CD14-positive monocyte (primary cell): ENCODE data around the gene TNFAIP8L2. TPM values are rescaled to one million over a fixed set of nuclear protein-coding genes. Genes with fewer than 3 reads are reported as not detected.

Experiments used
- DNase-seq, 3 donors: peaks; one replicate each; pipeline ENCODE4 v3.0.0-alpha.2; 2011 to 2022
- H2AFZ ChIP-seq: 2 replicates; pipeline ENCODE4 v1.6.0; 2012; ENCODE audit warnings: mild to moderate bottlenecking, low read depth, low read length, inconsistent platforms; ENCODE audit not compliant: insufficient read depth, poor library complexity, severe bottlenecking
- H3K27ac ChIP-seq, 2 donors: 1 replicate in 1 of 2; 2 replicates in 1 of 2; pipeline ENCODE4 v1.5.1; 2012 to 2013; ENCODE audit warnings: low read length in 2 of 2, control low read depth in 1 of 2, inconsistent platforms in 1 of 2, low read depth in 1 of 2, mild to moderate bottlenecking in 1 of 2
- H3K27me3 ChIP-seq, 2 donors: one replicate each; pipeline versions ENCODE4 v1.6.0 to v1.6.1; 2011 to 2013; ENCODE audit warnings: low read length in 2 of 2; ENCODE audit not compliant: control insufficient read depth in 2 of 2, insufficient read depth in 2 of 2
- H3K36me3 ChIP-seq, 2 donors: replicated peaks in 1 of 2; 1 replicate in 1 of 2; 2 replicates in 1 of 2; pipeline versions ENCODE4 v1.5.1 to v1.6.1; 2012 to 2013; ENCODE audit warnings: low read length in 2 of 2, control low read depth in 1 of 2, inconsistent platforms in 1 of 2, mild to moderate bottlenecking in 1 of 2; ENCODE audit not compliant: insufficient read depth in 2 of 2, control insufficient read depth in 1 of 2
- H3K4me1 ChIP-seq, 2 donors: 1 replicate in 1 of 2; 2 replicates in 1 of 2; pipeline versions ENCODE4 v1.5.1 to v1.6.1; 2012 to 2013; ENCODE audit warnings: low read length in 2 of 2, control low read depth in 1 of 2, inconsistent platforms in 1 of 2, mild to moderate bottlenecking in 1 of 2, moderate library complexity in 1 of 2; ENCODE audit not compliant: insufficient read depth in 2 of 2, control insufficient read depth in 1 of 2
- H3K4me2 ChIP-seq: replicated peaks from 2 replicates; pipeline ENCODE3; 2012; ENCODE audit warnings: low read length, moderate library complexity, mild to moderate bottlenecking; ENCODE audit not compliant: poor library complexity, severe bottlenecking; ENCODE audit errors: extremely low read depth
- H3K4me3 ChIP-seq, 3 experiments: fragments of 200-600 bp in 1 of 3; sonication (generic) in 1 of 3; replicated peaks in 1 of 3; 1 replicate in 2 of 3; 2 replicates in 1 of 3; pipeline ENCODE4 v1.5.1; 2011 to 2013; ENCODE audit warnings: low read length in 3 of 3, mild to moderate bottlenecking in 3 of 3, control low read depth in 2 of 3, low read depth in 2 of 3, inconsistent platforms in 1 of 3, moderate library complexity in 1 of 3
- H3K79me2 ChIP-seq: 2 replicates; pipeline ENCODE4 v1.6.0; 2012; ENCODE audit warnings: mild to moderate bottlenecking, control low read depth, inconsistent platforms, low read length, moderate library complexity; ENCODE audit not compliant: insufficient read depth
- H3K9ac ChIP-seq: 2 replicates; pipeline ENCODE4 v1.6.0; 2017; ENCODE audit warnings: low read length, mild to moderate bottlenecking; ENCODE audit not compliant: insufficient read depth, poor library complexity, severe bottlenecking
- H3K9me3 ChIP-seq, 2 donors: replicated peaks in 1 of 2; 1 replicate in 1 of 2; 2 replicates in 1 of 2; pipeline versions ENCODE4 v1.5.1 to v1.6.1; 2012 to 2013; ENCODE audit warnings: low read length in 2 of 2, control low read depth in 1 of 2; ENCODE audit not compliant: control insufficient read depth in 1 of 2, insufficient read depth in 1 of 2
- H4K20me1 ChIP-seq: 2 replicates; pipeline ENCODE4 v1.6.0; 2012; ENCODE audit warnings: mild to moderate bottlenecking, low read length, control low read depth, moderate library complexity; ENCODE audit not compliant: insufficient read depth
- H3K27ac Mint-ChIP-seq, 7 donors: one replicate each; pipeline ENCODE4 v1.8.0; 2020; ENCODE audit warnings: mild to moderate bottlenecking in 7 of 7, mixed read lengths in 7 of 7, moderate library complexity in 6 of 7, inconsistent platforms in 2 of 7
- H3K27me3 Mint-ChIP-seq, 3 donors: one replicate each; pipeline ENCODE4 v1.8.0; 2021 to 2022; ENCODE audit warnings: low read depth in 3 of 3, mild to moderate bottlenecking in 3 of 3, mixed read lengths in 3 of 3, moderate library complexity in 3 of 3, inconsistent platforms in 1 of 3
- H3K36me3 Mint-ChIP-seq, 2 donors: one replicate each; pipeline ENCODE4 v1.8.0; 2020; ENCODE audit warnings: mixed read lengths in 2 of 2, inconsistent platforms in 1 of 2, mild to moderate bottlenecking in 1 of 2
- H3K4me1 Mint-ChIP-seq: one replicate; pipeline ENCODE4 v1.8.0; 2020; ENCODE audit warnings: mild to moderate bottlenecking, mixed read lengths
- H3K4me3 Mint-ChIP-seq, 2 donors: one replicate each; pipeline ENCODE4 v1.8.0; 2020; ENCODE audit warnings: mild to moderate bottlenecking in 2 of 2, mixed read lengths in 2 of 2, moderate library complexity in 1 of 2
- H3K9me3 Mint-ChIP-seq, 7 donors: one replicate each; pipeline ENCODE4 v1.8.0; 2020 to 2022; ENCODE audit warnings: mixed read lengths in 7 of 7, mild to moderate bottlenecking in 6 of 7, moderate library complexity in 6 of 7, inconsistent platforms in 2 of 7
- CTCF ChIP-seq: fragments of 200-600 bp; IDR thresholded peaks from one replicate; pipeline ENCODE4 v1.8.0; 2022; ENCODE audit warnings: antibody characterized with exemption, mild to moderate bottlenecking
- WGBS: methylation state at CpG from one replicate; pipeline ENCODE4 v1.1.5; 2013; ENCODE audit warnings: missing lambda C conversion rate; ENCODE audit not compliant: insufficient coverage; 5-methylcytosine and 5-hydroxymethylcytosine counted together
- intact Hi-C, 2 donors: fragments of 100-400 bp; cut with micrococcal nuclease; formaldehyde crosslinking; loops; one replicate each; pipeline versions ENCODE4 v1.15.0 to v1.15.1; 2023
- polyA plus RNA-seq, 3 donors: library from polyadenylated mRNA; depleted of rRNA in 1 of 3; unstranded in 2 of 3; stranded (reverse) in 1 of 3; fragments of 300-500 nt in 2 of 3; fragments of >200 nt in 1 of 3; fragmentation: Illumina TruSeq in 2 of 3; gene quantifications; 1 replicate in 2 of 3; 2 replicates in 1 of 3; pipeline ENCODE4 v1.2.3, GENCODE V29; 2012 to 2021

The TNFAIP8L2 gene
- polyA plus RNA-seq, 3 donors, result 50.3 to 104 (median 103) TPM

- DNase-seq, result peak in 2 of 3 donors; percentile 59 to 79
- intact Hi-C loops, result loop anchor here in 1 of 2 donors (5.0 kb wide), 2 partner anchors 132 to 397 kb away; no protein-coding TSS in a partner anchor
- Histone ChIP-seq H3K4me3 (peak overlapping the region; percentile 2 to 91 (median 74)), H3K27me3 (no peaks in the 10 kb centered on the region), H3K27ac (peak overlapping the region; percentile 60 to 79), H3K9ac (peak overlapping the region; percentile 39), H3K4me2 (peak overlapping the region; percentile 88), H3K9me3 (no peaks in the 10 kb centered on the region), H4K20me1 (peaks cover 78% of the 10 kb centered on the region), H2AFZ (no peak overlapping the region), H3K36me3 (peaks cover 22 to 53% of the 10 kb centered on the region in 2 donors), H3K4me1 (peaks cover 54 to 65% of the 10 kb centered on the region in 2 donors), H3K79me2 (peaks cover 69% of the 10 kb centered on the region)
- H3K27me3 Mint-ChIP-seq, result peaks cover 0 to 6% (median 0%) of the 10 kb centered on the region in 3 donors
- H3K4me1 Mint-ChIP-seq, result peaks cover 65% of the 10 kb centered on the region
- peak overlapping the region; percentile 86 to 96 (median 92) for H3K27ac Mint-ChIP-seq
- no peak for TF ChIP-seq CTCF
- peaks cover 40 to 55% of the 10 kb centered on the region in 2 donors for H3K36me3 Mint-ChIP-seq
- peak overlapping the region; percentile 80 to 98 for H3K4me3 Mint-ChIP-seq
- H3K9me3 Mint-ChIP-seq, result no peaks in the 10 kb centered on the region
These were observed 2.9 kb downstream of the TNFAIP8L2 start for GRCh38 chr1:151159373-151159772.

GRCh38 chr1:151164732-151165280 is 8.4 kb downstream of the TNFAIP8L2 start:
- Histone ChIP-seq H3K9me3 (no peaks in the 10 kb centered on the region), H3K27ac (peak overlapping the region in 1 of 2 donors; percentile 37), H2AFZ (no peak overlapping the region), H3K79me2 (peaks cover 51% of the 10 kb centered on the region), H4K20me1 (peaks cover 58% of the 10 kb centered on the region), H3K36me3 (peaks cover 42 to 71% of the 10 kb centered on the region in 2 donors), H3K9ac (no peak overlapping the region), H3K4me1 (peaks cover 39 to 42% of the 10 kb centered on the region in 2 donors), H3K27me3 (no peaks in the 10 kb centered on the region), H3K4me2 (peak overlapping the region; percentile 96), H3K4me3 (no peak overlapping the region)
- no peak for DNase-seq
- no peak for TF ChIP-seq CTCF
- no peaks in the 10 kb centered on the region for H3K9me3 Mint-ChIP-seq
- peaks cover 54% of the 10 kb centered on the region for H3K4me1 Mint-ChIP-seq
- intact Hi-C loops, result loop anchor here (1.0 to 10.0 kb wide), 4 partner anchors 8 to 447 kb away; partner anchors contain the start of genes MINDY1 (in 2 of the 2), PRUNE1 (in 2 of the 2) and SNX27 (in 1 of the 2)
- peak overlapping the region; percentile 45 to 93 (median 89) for H3K27ac Mint-ChIP-seq
- peaks cover 0 to 1% (median 0%) of the 10 kb centered on the region in 3 donors for H3K27me3 Mint-ChIP-seq
- WGBS, result 65% methylated on average over 8 of the region's 11 CpGs
- peaks cover 52 to 68% of the 10 kb centered on the region in 2 donors for H3K36me3 Mint-ChIP-seq
- H3K4me3 Mint-ChIP-seq, result peak overlapping the region in 1 of 2 donors; percentile 95
